Measurements from ENCODE around the gene OR9K2. TPM values are rescaled to one million over a fixed set of nuclear protein-coding genes. Genes with fewer than 3 reads are reported as not detected.
"Not testable (repeated sequence)": the region's sequence is repeated elsewhere in the genome, so short reads cannot be mapped to it uniquely, and the experiment has no call there.

The OR9K2 gene
- not detected for polyA plus RNA-seq (ENCODE audit: insufficient read length)

GRCh38 chr12:55126106-55126505, at the start of gene OR9K2:
Gene OR9K2, plus strand, starts transcription at chr12:55126406. Its CDS starts 3,429 bp downstream, at chr12:55129835.
- DNase-seq (ENCODE audit: low read depth), result no peak

DNA sequence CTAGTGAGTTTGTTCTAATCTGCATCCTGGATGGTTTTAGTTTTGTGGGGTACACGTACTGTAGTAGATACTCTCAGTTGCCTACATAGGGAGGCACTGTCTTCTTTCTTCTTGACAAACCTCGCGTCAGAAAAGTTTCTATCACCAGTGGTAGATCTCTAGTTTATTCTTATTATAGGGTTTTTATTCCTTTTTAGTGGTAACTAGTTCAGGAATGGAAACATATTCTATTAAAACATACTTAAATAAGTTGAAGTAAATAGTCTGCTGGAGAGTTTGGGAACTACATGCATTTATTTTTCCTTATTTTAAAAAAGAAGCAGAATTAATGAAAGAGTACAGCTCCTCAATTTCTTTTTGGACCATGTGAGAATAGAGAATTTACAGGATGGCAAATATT, 33.6 kb upstream of the OR9K2 start:
- DNase-seq (ENCODE audit: low read depth), result no peak

GRCh38 chr12:55112378-55112875, 13.8 kb upstream of the OR9K2 start:
- DNase-seq (ENCODE audit: low read depth), result no peak

DNA sequence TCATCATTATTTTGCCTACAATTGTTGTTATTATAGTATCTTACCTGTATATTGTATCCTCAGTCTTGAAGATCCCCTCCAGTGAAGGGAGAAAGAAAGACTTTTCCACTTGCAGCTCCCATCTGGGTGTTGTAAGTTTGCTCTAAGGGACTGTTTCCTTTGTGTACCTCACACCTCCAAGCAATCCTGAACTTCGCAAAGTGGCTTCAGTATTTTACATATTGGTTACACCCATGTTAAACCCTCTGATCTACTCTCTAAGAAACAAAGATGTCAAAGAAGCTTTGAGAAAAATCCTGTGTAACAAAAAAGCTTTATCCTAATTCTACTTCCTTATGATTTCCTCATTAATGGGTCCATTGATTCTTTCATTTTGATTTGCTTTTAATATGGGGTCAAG, 10.1 kb upstream of the OR9K2 start:
- no peak for DNase-seq (ENCODE audit: low read depth)

DNA sequence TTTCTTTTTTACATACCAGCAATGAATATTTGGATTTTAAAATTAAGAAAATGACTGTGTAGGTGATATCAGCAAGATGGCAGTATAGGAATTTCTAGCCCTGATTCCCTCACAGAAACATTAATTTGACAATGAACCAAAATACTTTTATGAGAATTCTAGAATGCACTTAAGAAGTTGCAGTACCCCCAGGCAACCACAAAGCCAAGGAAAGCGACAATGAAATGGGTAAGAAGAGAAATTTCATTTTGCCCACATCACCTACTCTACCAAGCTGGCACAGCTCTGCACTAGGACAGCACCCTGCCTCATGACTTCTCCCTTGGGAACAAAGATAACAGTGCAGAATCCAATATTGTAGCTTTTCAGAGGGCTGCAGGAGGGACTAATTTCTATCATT, 6.6 kb downstream of the OR9K2 start:
- no peak for DNase-seq (ENCODE audit: low read depth)

DNA sequence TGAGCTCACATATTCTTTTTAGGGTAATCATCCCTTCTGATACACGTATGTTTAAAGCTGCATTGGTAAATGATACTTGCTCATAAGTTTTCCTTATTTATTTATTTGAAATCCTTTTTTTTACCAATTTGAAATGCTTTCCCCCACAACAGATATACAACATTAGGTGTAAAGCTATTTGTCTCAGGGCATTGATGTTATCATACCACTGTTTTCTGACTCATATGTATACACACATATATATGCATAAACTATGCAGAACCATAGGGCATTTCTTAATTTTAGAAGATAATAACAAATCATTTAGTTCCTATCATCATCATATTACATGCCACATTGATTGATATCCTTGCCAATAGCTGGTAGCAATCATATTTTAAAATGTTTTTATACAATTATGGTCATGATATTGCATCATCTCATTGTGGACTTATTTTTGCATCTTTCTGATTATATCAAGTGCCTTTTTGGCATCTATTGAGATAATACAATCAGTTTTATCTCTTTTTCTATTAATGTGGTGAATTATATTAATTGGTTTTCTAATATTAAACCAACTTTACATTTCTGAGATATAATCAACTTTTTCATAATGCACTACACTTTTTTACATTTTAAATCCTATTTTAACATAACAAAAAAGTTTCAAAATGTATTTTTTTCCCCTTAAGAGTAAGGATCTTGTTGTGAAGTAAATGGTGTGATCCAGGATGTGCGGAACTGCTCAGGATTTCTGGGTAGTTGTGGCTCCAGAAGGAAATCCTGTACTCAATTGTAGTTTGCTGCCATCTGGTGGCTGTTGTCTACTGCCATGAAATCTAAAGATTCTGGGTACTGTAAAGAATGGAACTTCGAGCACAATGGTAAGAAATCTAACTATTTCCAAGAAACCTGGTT, 16.7 kb downstream of the OR9K2 start:
- peak; percentile 8 for DNase-seq (ENCODE audit: low read depth)

- no peak for DNase-seq (ENCODE audit: low read depth)
Observed at GRCh38 chr12:55143566-55143870, 17.3 kb downstream of the OR9K2 start.

DNA sequence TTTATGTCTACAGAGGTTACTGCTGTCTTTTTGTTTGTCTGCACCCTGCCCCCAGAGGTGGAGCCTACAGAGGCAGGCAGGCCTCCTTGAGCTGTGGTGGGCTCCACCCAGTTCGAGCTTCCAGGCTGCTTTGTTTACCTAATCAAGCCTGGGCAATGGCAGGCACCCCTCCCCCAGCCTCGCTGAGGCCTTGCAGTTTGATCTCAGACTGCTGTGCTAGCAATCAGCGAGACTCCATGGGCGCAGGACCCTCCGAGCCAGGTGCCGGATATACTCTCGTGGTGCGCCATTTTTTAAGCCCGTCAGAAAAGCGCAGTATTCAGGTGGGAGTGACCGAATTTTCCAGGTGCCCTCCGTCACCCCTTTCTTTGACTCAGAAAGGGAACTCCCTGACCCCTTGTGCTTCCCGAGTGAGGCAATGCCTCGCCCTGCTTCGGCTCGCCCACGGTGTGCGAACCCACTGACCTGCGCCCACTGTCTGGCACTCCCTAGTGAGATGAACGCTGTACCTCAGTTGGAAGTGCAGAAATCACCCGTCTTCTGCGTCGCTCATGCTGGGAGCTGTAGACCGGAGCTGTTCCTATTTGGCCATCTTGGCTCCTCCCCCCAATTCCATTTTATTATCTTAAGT, 40.9 kb downstream of the OR9K2 start:
- DNase-seq (ENCODE audit: low read depth), result not testable (repeated sequence)

- DNase-seq (ENCODE audit: low read depth), result no peak
Observed at GRCh38 chr12:55171445-55171844, 45.2 kb downstream of the OR9K2 start.

DNA sequence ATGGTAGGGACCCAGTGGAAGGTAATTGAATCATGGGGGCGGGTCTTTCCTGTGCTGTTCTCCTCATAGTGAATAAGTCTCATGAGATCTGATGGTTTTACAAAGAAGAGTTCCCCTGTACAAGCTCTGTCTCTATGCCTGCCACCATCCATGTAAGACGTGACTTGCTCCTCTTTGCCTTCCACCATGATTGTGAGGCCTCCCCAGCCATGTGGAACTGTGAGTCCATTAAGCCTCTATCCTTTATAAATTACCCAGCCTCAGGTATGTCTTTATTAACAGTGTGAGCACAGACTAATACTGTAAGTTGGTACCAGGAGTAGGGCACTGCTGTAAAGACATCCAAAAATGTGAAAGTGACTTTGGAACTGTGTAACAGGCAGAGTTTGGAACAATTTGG, 45.6 kb downstream of the OR9K2 start:
- not testable (repeated sequence) for DNase-seq (ENCODE audit: low read depth)

- DNase-seq (ENCODE audit: low read depth), result no peak
Observed at GRCh38 chr12:55172686-55173085, 46.5 kb downstream of the OR9K2 start.

GRCh38 chr12:55173456-55173855, 47.2 kb downstream of the OR9K2 start:
- DNase-seq (ENCODE audit: low read depth), result no peak

Other genes starting within 250 kb of the OR9K2 start
- gene TESPA1, start 141.6 kb upstream of the OR9K2 start, polyA plus RNA-seq (ENCODE audit: insufficient read length), result 0.92 TPM
- gene NEUROD4, start 106.4 kb upstream of the OR9K2 start, polyA plus RNA-seq (ENCODE audit: insufficient read length), result not detected
- not detected for gene OR10A7, start 94.6 kb downstream of the OR9K2 start, polyA plus RNA-seq (ENCODE audit: insufficient read length)
- gene OR6C74, start 118.2 kb downstream of the OR9K2 start, polyA plus RNA-seq (ENCODE audit: insufficient read length), result not detected
- 0.09 TPM for gene OR6C6, start 170.2 kb downstream of the OR9K2 start, polyA plus RNA-seq (ENCODE audit: insufficient read length)
- not detected for gene OR6C1, start 187.9 kb downstream of the OR9K2 start, polyA plus RNA-seq (ENCODE audit: insufficient read length)
- gene OR6C3, start 204.3 kb downstream of the OR9K2 start, polyA plus RNA-seq (ENCODE audit: insufficient read length), result not detected
- not detected for gene OR6C75, start 236.6 kb downstream of the OR9K2 start, polyA plus RNA-seq (ENCODE audit: insufficient read length)

Measured in forelimb muscle (tissue), 1 donor.